ENCODE results near the gene MRPL22. TPM values are rescaled to one million over a fixed set of nuclear protein-coding genes. Genes with fewer than 3 reads are reported as not detected.
"Not testable (repeated sequence)": the region's sequence is repeated elsewhere in the genome, so short reads cannot be mapped to it uniquely, and the experiment has no call there.

Gene MRPL22
- total and polyA plus RNA-seq, 3 experiments from 2014 or later, result 87.2 to 90.2 (median 88.5) TPM

GRCh38 chr5:154967421-154968024 is 26.6 kb downstream of the MRPL22 start:
- CTCF ChIA-PET, result no interaction called here
- Histone ChIP-seq H3K36me3 (ENCODE audit: insufficient read depth, low read length) (peaks cover 3% of the 10 kb centered on the region), H3K27ac (ENCODE audit: low read depth, low read length) (no peak overlapping the region), H3K4me1 (ENCODE audit: insufficient read depth, low read length) (no peaks in the 10 kb centered on the region), H3K4me3 (ENCODE audit: low read length) (no peak overlapping the region), H3K27me3 (ENCODE audit: insufficient read depth, low read length, poor library complexity, severe bottlenecking) (no peaks in the 10 kb centered on the region), H3K9me3 (ENCODE audit: low read length) (no peaks in the 10 kb centered on the region)
- Mint-ChIP-seq H3K36me3 (peaks cover 0 to 60% (median 16%) of the 10 kb centered on the region in 3 donors), H3K27ac (no peak overlapping the region), H3K4me3 (no peak overlapping the region), H3K4me1 (peaks cover 0 to 7% (median 3%) of the 10 kb centered on the region in 3 donors), H3K9me3 (no peaks in the 10 kb centered on the region), H3K27me3 (no peaks in the 10 kb centered on the region)
- POLR2A ChIA-PET, result no interaction called here
- DNase-seq, result no peak

- no peaks in the 10 kb centered on the region for H3K9me3 Mint-ChIP-seq
- no peaks in the 10 kb centered on the region for H3K4me1 ChIP-seq (ENCODE audit: insufficient read depth, low read length)
- POLR2A ChIA-PET, result no interaction called here
- H3K9me3 ChIP-seq (ENCODE audit: low read length), result no peaks in the 10 kb centered on the region
- peaks cover 3% of the 10 kb centered on the region for H3K36me3 ChIP-seq (ENCODE audit: insufficient read depth, low read length)
- no peaks in the 10 kb centered on the region for H3K27me3 Mint-ChIP-seq
- H3K27ac Mint-ChIP-seq, result no peak overlapping the region
- no peak overlapping the region for H3K27ac ChIP-seq (ENCODE audit: low read depth, low read length)
- peaks cover 0 to 51% (median 11%) of the 10 kb centered on the region in 3 donors for H3K36me3 Mint-ChIP-seq
- CTCF ChIA-PET, result no interaction called here
- H3K4me3 Mint-ChIP-seq, result no peak overlapping the region
- no peak overlapping the region for H3K4me3 ChIP-seq (ENCODE audit: low read length)
- H3K27me3 ChIP-seq (ENCODE audit: insufficient read depth, low read length, poor library complexity, severe bottlenecking), result no peaks in the 10 kb centered on the region
- DNase-seq, result no peak
- peaks cover 0 to 3% (median 1%) of the 10 kb centered on the region in 3 donors for H3K4me1 Mint-ChIP-seq
Measured at GRCh38 chr5:154968953-154969352, 28.1 kb downstream of the MRPL22 start.

- no peak for DNase-seq
- Mint-ChIP-seq H3K4me3 (no peak overlapping the region), H3K4me1 (peaks cover 0 to 2% (median 0%) of the 10 kb centered on the region in 3 donors), H3K27ac (peak overlapping the region in 1 of 8 donors; percentile 29), H3K36me3 (peaks cover 6 to 36% (median 8%) of the 10 kb centered on the region in 3 donors), H3K27me3 (no peaks in the 10 kb centered on the region), H3K9me3 (no peaks in the 10 kb centered on the region)
- ChIA-PET CTCF (no interaction called here), POLR2A (no interaction called here)
- Histone ChIP-seq H3K36me3 (ENCODE audit: insufficient read depth, low read length) (peaks cover 3% of the 10 kb centered on the region), H3K9me3 (ENCODE audit: low read length) (no peaks in the 10 kb centered on the region), H3K4me3 (ENCODE audit: low read length) (no peak overlapping the region), H3K27ac (ENCODE audit: low read depth, low read length) (no peak overlapping the region), H3K27me3 (ENCODE audit: insufficient read depth, low read length, poor library complexity, severe bottlenecking) (no peaks in the 10 kb centered on the region), H3K4me1 (ENCODE audit: insufficient read depth, low read length) (no peaks in the 10 kb centered on the region)
Measured at GRCh38 chr5:154970759-154971158, 29.9 kb downstream of the MRPL22 start.

- H3K36me3 Mint-ChIP-seq, result peaks cover 7 to 29% (median 7%) of the 10 kb centered on the region in 3 donors
Measured at GRCh38 chr5:154971501-154971900, 30.6 kb downstream of the MRPL22 start.

GRCh38 chr5:154972476-154973080 is 31.7 kb downstream of the MRPL22 start:
- Histone ChIP-seq H3K27me3 (ENCODE audit: insufficient read depth, low read length, poor library complexity, severe bottlenecking) (no peaks in the 10 kb centered on the region), H3K9me3 (ENCODE audit: low read length) (no peaks in the 10 kb centered on the region), H3K4me1 (ENCODE audit: insufficient read depth, low read length) (no peaks in the 10 kb centered on the region), H3K27ac (ENCODE audit: low read depth, low read length) (no peak overlapping the region), H3K4me3 (ENCODE audit: low read length) (no peak overlapping the region), H3K36me3 (ENCODE audit: insufficient read depth, low read length) (no peaks in the 10 kb centered on the region)
- POLR2A ChIA-PET, result no interaction called here
- H3K27ac Mint-ChIP-seq, result peak overlapping the region in 1 of 8 donors; percentile 19
- no peaks in the 10 kb centered on the region for H3K4me1 Mint-ChIP-seq
- H3K27me3 Mint-ChIP-seq, result no peaks in the 10 kb centered on the region
- no peaks in the 10 kb centered on the region for H3K9me3 Mint-ChIP-seq
- no peak for DNase-seq
- CTCF ChIA-PET, result no interaction called here
- H3K36me3 Mint-ChIP-seq, result peaks cover 5 to 18% (median 7%) of the 10 kb centered on the region in 3 donors
- H3K4me3 Mint-ChIP-seq, result no peak overlapping the region

More at GRCh38 chr5:154971501-154971900, 30.6 kb downstream of the MRPL22 start:
- Histone ChIP-seq H3K36me3 (ENCODE audit: insufficient read depth, low read length) (peaks cover 2% of the 10 kb centered on the region), H3K4me1 (ENCODE audit: insufficient read depth, low read length) (no peaks in the 10 kb centered on the region), H3K4me3 (ENCODE audit: low read length) (no peak overlapping the region), H3K27me3 (ENCODE audit: insufficient read depth, low read length, poor library complexity, severe bottlenecking) (no peaks in the 10 kb centered on the region), H3K9me3 (ENCODE audit: low read length) (no peaks in the 10 kb centered on the region), H3K27ac (ENCODE audit: low read depth, low read length) (no peak overlapping the region)
- no peak for DNase-seq
- Mint-ChIP-seq H3K4me3 (no peak overlapping the region), H3K9me3 (no peaks in the 10 kb centered on the region), H3K4me1 (peaks cover 0 to 2% (median 0%) of the 10 kb centered on the region in 3 donors), H3K27me3 (no peaks in the 10 kb centered on the region), H3K27ac (no peak overlapping the region)
- POLR2A ChIA-PET, result no interaction called here
- CTCF ChIA-PET, result no interaction called here

- H3K4me3 Mint-ChIP-seq; H3K9me3 ChIP-seq (ENCODE audit: low read length); H3K36me3 ChIP-seq (ENCODE audit: insufficient read depth, low read length); POLR2A ChIA-PET; H3K27ac ChIP-seq (ENCODE audit: low read depth, low read length); H3K4me1 ChIP-seq (ENCODE audit: insufficient read depth, low read length); H3K4me3 ChIP-seq (ENCODE audit: low read length); H3K36me3 Mint-ChIP-seq; H3K27me3 Mint-ChIP-seq; H3K4me1 Mint-ChIP-seq; H3K27me3 ChIP-seq (ENCODE audit: insufficient read depth, low read length, poor library complexity, severe bottlenecking); H3K9me3 Mint-ChIP-seq; CTCF ChIA-PET; DNase-seq: not testable (repeated sequence)
- peak overlapping the region in 1 of 8 donors; percentile 71 for H3K27ac Mint-ChIP-seq
Measured at GRCh38 chr5:154976082-154976481, 35.2 kb downstream of the MRPL22 start.

GRCh38 chr5:154977409-154977808 is 36.5 kb downstream of the MRPL22 start:
- Mint-ChIP-seq H3K27ac (no peak overlapping the region), H3K27me3 (peaks cover 3% of the 10 kb centered on the region in 2 donors), H3K36me3 (peaks cover 0 to 11% (median 2%) of the 10 kb centered on the region in 3 donors), H3K4me1 (no peaks in the 10 kb centered on the region), H3K4me3 (no peak overlapping the region), H3K9me3 (no peaks in the 10 kb centered on the region)
- Histone ChIP-seq H3K27ac (ENCODE audit: low read depth, low read length) (no peak overlapping the region), H3K27me3 (ENCODE audit: insufficient read depth, low read length, poor library complexity, severe bottlenecking) (no peaks in the 10 kb centered on the region), H3K36me3 (ENCODE audit: insufficient read depth, low read length) (no peaks in the 10 kb centered on the region), H3K4me1 (ENCODE audit: insufficient read depth, low read length) (no peaks in the 10 kb centered on the region), H3K4me3 (ENCODE audit: low read length) (no peak overlapping the region), H3K9me3 (ENCODE audit: low read length) (no peaks in the 10 kb centered on the region)
- ChIA-PET CTCF (no interaction called here), POLR2A (no interaction called here)
- no peak for DNase-seq

GRCh38 chr5:154978294-154978693 is 37.4 kb downstream of the MRPL22 start:
- H3K27ac Mint-ChIP-seq, result not testable (repeated sequence)

More at GRCh38 chr5:154978294-154978693, 37.4 kb downstream of the MRPL22 start:
- DNase-seq; H3K9me3 ChIP-seq (ENCODE audit: low read length); H3K27ac ChIP-seq (ENCODE audit: low read depth, low read length); H3K9me3 Mint-ChIP-seq; H3K27me3 ChIP-seq (ENCODE audit: insufficient read depth, low read length, poor library complexity, severe bottlenecking); CTCF ChIA-PET; H3K36me3 ChIP-seq (ENCODE audit: insufficient read depth, low read length); POLR2A ChIA-PET; H3K4me3 ChIP-seq (ENCODE audit: low read length); H3K4me1 ChIP-seq (ENCODE audit: insufficient read depth, low read length); H3K4me1 Mint-ChIP-seq; H3K27me3 Mint-ChIP-seq; H3K4me3 Mint-ChIP-seq: not testable (repeated sequence)
- H3K36me3 Mint-ChIP-seq, result peaks cover 0 to 11% (median 4%) of the 10 kb centered on the region in 3 donors
